CD4-positive, alpha-beta memory T cell (primary cell): ENCODE measurements around the gene RAD9A. TPM values are rescaled to one million over a fixed set of nuclear protein-coding genes. Genes with fewer than 3 reads are reported as not detected.
"Not testable (repeated sequence)": the region's sequence is repeated elsewhere in the genome, so short reads cannot be mapped to it uniquely, and the experiment has no call there.

Experiments
- CTCF ChIA-PET: fragments of 350-600 bp; sonication (Branson Sonifier 250); formaldehyde crosslinking; loops from one replicate; lab custom pipeline; 2021; ENCODE audit warnings: inconsistent platforms; ENCODE audit not compliant: partially characterized antibody; lab: Charles Lee
- POLR2A ChIA-PET: fragments of 350-600 bp; sonication (Branson Sonifier 250); formaldehyde crosslinking; loops from one replicate; lab custom pipeline; 2021; ENCODE audit not compliant: partially characterized antibody; lab: Charles Lee
- DNase-seq, 5 donors: peaks; one replicate each; pipeline versions ENCODE4 v3.0.0 to v3.0.0-alpha.2; 2020 to 2022; ENCODE audit warnings: mixed read lengths in 1 of 5
- H3K27ac ChIP-seq: one replicate; pipeline ENCODE4 v1.7.0; 2013; ENCODE audit warnings: low read depth, low read length
- H3K27me3 ChIP-seq: 2 replicates; pipeline ENCODE4 v1.7.0; 2013; ENCODE audit warnings: mild to moderate bottlenecking, low read length, moderate library complexity; ENCODE audit not compliant: insufficient read depth
- H3K36me3 ChIP-seq: 2 replicates; pipeline ENCODE4 v1.7.0; 2013; ENCODE audit warnings: mild to moderate bottlenecking, low read length, moderate library complexity; ENCODE audit not compliant: insufficient read depth
- H3K4me1 ChIP-seq: 2 replicates; pipeline ENCODE4 v1.7.0; 2013; ENCODE audit warnings: mild to moderate bottlenecking, low read length, moderate library complexity; ENCODE audit not compliant: insufficient read depth
- H3K4me3 ChIP-seq, 2 donors: one replicate each; pipeline ENCODE4 v1.7.0; 2013; ENCODE audit warnings: low read length in 2 of 2, mild to moderate bottlenecking in 1 of 2
- H3K9me3 ChIP-seq, 2 donors: one replicate each; pipeline ENCODE4 v1.7.0; 2013; ENCODE audit warnings: low read length in 2 of 2, control low read depth in 1 of 2; ENCODE audit not compliant: control insufficient read depth in 1 of 2
- H3K27ac Mint-ChIP-seq, 7 donors: one replicate each; pipeline ENCODE4 v1.8.0; 2020 to 2021; ENCODE audit warnings: mixed read lengths in 7 of 7, mild to moderate bottlenecking in 6 of 7, inconsistent platforms in 3 of 7, moderate library complexity in 3 of 7
- H3K27me3 Mint-ChIP-seq, 2 donors: one replicate each; pipeline ENCODE4 v1.8.0; 2020 to 2021; ENCODE audit warnings: mixed read lengths in 2 of 2
- H3K36me3 Mint-ChIP-seq, 2 donors: one replicate each; pipeline ENCODE4 v1.8.0; 2020 to 2021; ENCODE audit warnings: mixed read lengths in 2 of 2, inconsistent platforms in 1 of 2, mild to moderate bottlenecking in 1 of 2
- H3K4me1 Mint-ChIP-seq, 4 donors: one replicate each; pipeline ENCODE4 v1.8.0; 2020 to 2021; ENCODE audit warnings: mixed read lengths in 4 of 4, mild to moderate bottlenecking in 1 of 4
- H3K4me3 Mint-ChIP-seq, 8 donors: one replicate each; pipeline ENCODE4 v1.8.0; 2020 to 2021; ENCODE audit warnings: mixed read lengths in 8 of 8, mild to moderate bottlenecking in 7 of 8, moderate library complexity in 6 of 8, inconsistent platforms in 3 of 8
- H3K9me3 Mint-ChIP-seq, 8 donors: one replicate each; pipeline ENCODE4 v1.8.0; 2020 to 2021; ENCODE audit warnings: mixed read lengths in 8 of 8, mild to moderate bottlenecking in 5 of 8, inconsistent platforms in 3 of 8, moderate library complexity in 1 of 8
- intact Hi-C: fragments of 100-400 bp; cut with micrococcal nuclease; formaldehyde crosslinking; loops from one replicate; pipeline ENCODE4 v1.15.1; 2023
- polyA plus RNA-seq, 2 donors: library from polyadenylated mRNA; unstranded; fragments of 300-500 nt; fragmentation: Illumina TruSeq; gene quantifications; one replicate each; pipeline ENCODE4 v1.2.3, GENCODE V29; 2021
- total RNA-seq, 2 experiments: library from RNA; stranded (reverse); gene quantifications; one replicate each; pipeline ENCODE4 v1.2.3, GENCODE V29; 2021

The RAD9A gene
- total and polyA plus RNA-seq, 4 experiments from 2014 or later: 6.7 to 55.9 (median 30.0) TPM

DNA sequence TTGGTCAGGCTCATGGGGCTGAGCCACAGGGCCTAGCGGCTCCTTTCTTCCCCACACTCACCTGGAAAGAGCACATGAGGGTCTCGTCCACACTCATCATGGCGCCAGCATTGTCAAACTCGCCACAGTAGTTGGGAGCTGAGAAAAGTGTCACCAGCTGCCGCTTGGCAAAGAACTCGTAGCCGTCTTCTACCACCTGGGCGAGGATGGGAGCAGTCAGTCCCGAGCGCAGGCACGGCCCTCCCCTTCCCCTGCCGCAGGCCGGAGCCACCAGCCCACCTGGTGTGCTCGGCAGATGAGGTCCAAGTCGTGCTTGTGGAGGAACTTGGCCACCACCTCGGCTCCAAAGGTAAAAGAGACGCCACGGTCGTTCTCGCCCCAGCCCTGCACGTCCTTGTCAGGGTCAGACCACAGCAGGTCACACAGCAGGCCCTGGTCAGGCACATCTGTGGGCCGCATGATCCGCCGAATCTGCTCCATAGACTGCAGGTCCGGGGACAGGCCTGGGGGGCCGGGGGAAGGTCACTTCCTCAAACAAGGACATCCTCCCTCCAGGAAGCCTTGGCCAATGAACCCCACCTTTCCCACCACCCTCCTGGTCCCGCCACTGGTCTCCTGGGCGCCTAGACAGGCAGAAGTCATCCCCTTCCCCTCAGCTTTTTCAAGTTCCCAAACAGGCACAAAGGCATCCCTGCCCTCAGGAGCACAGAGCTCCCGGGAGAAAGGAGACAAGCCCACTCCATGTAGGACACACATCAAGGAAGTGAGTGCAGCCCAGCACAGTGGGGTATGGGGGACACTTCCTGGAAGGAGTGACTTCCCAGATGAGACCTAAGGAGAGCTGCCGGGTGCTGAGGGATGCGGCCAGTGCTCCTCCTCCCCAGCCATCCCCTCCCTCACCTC is 7.1 kb downstream of the RAD9A start:
- Mint-ChIP-seq H3K4me3 (peak overlapping the region; percentile 13 to 91 (median 46)), H3K4me1 (peaks cover 23 to 60% (median 41%) of the 10 kb centered on the region in 4 donors), H3K27ac (peak overlapping the region in 6 of 7 donors; percentile 50 to 90 (median 65)), H3K27me3 (no peaks in the 10 kb centered on the region), H3K36me3 (peaks cover 18 to 36% of the 10 kb centered on the region in 2 donors), H3K9me3 (no peaks in the 10 kb centered on the region)
- CTCF ChIA-PET: interaction anchor here (5.2 kb wide), 1 partner anchor 8 kb away, joined by 40 read pairs; the partner anchor contains the start of gene RAD9A
- intact Hi-C loops: no loop called here
- Histone ChIP-seq H3K27me3 (no peaks in the 10 kb centered on the region), H3K4me3 (no peak overlapping the region), H3K36me3 (peaks cover 28% of the 10 kb centered on the region), H3K4me1 (peaks cover 63% of the 10 kb centered on the region), H3K27ac (no peak overlapping the region), H3K9me3 (no peaks in the 10 kb centered on the region)
- POLR2A ChIA-PET: interaction anchor here (1.9 to 21.5 kb wide), 7 partner anchors 9 to 104 kb away, joined by 7 to 2262 read pairs (median 130); partner anchors contain the start of genes AIP, CARNS1, CORO1B and GPR152
- no peak for DNase-seq

DNA sequence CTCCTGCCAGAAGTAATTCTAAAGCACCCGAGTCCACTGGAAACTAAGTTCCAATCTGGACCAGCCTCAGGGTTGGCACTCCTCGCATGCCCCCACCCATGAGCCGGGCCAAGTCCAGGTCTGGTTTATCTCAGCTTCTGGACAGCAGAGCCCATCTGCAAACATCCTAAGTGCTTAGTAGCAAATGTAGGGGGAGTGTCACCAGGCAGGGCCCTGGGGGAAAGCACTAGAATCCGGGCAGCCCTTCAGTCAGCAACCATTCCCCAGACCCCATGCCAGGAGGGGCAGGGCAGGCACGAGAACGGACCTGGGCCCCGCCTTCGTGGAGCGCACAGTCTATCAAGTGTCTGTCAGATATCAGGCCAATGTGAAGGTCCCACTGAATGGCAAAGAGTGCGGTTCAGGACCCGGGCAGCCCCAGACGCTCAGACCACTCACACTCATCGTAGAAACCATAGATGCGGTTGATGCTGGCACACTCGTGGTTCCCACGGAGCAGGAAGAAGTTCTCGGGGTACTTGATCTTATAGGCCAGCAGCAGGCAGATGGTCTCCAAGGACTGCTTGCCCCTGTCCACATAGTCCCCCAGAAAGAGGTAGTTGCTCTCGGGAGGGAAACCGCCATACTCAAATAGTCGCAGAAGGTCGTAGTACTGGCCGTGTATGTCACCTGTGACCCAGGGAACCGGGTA is 8.6 kb downstream of the RAD9A start:
- DNase-seq: no peak
- Histone ChIP-seq H3K27ac (peak overlapping the region; percentile 78), H3K9me3 (no peaks in the 10 kb centered on the region), H3K27me3 (no peaks in the 10 kb centered on the region), H3K4me1 (peaks cover 69% of the 10 kb centered on the region), H3K4me3 (peak overlapping the region; percentile 44 to 78), H3K36me3 (peaks cover 27% of the 10 kb centered on the region)
- intact Hi-C loops: no loop called here
- POLR2A ChIA-PET: interaction anchor here (1.0 to 21.5 kb wide), 19 partner anchors 8 to 160 kb away, joined by 3 to 2262 read pairs (median 16); partner anchors contain the start of genes AIP, ANKRD13D, CARNS1 and CDK2AP2
- no peaks in the 10 kb centered on the region for H3K27me3 Mint-ChIP-seq
- H3K9me3 Mint-ChIP-seq: no peaks in the 10 kb centered on the region
- peak overlapping the region; percentile 89 to 94 (median 90) for H3K4me3 Mint-ChIP-seq
- CTCF ChIA-PET: interaction anchor here (1.2 to 5.7 kb wide), 20 partner anchors 9 to 230 kb away, joined by 3 to 65 read pairs (median 8); partner anchors contain the start of genes AIP, CARNS1, PITPNM1 and POLD4
- H3K27ac Mint-ChIP-seq: peak overlapping the region; percentile 70 to 90 (median 87)
- H3K36me3 Mint-ChIP-seq: peaks cover 21 to 46% of the 10 kb centered on the region in 2 donors
- peaks cover 24 to 73% (median 40%) of the 10 kb centered on the region in 4 donors for H3K4me1 Mint-ChIP-seq

DNA sequence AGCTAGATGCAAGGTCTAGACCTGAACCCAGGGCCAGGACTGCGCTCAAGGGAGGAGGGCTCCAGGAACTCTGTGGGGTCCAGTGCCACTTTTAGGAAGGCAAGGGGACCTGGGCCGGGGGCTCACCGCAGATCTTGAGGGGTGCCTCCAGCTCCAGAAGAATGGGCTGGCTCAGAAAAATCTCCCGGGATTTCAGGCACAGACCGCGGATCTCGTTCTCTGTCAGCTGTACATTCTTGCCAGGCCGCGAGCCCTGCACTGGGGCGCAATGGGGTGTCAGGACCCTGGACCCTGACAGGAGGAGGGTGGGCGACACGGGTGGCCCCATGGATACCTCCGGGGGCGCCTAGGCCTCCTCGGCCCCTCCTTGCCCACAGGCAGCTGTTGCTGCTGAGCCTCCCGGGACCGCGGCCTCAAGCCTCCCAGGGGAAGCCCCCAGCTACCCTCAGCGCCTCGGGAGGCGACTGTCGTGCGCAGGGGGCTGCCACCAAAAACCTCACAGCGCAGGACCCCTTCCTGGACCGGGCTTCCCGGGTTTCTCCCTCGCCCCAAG is 9.2 kb downstream of the RAD9A start:
- Histone ChIP-seq H3K27ac (peak overlapping the region; percentile 78), H3K27me3 (no peaks in the 10 kb centered on the region), H3K4me1 (peaks cover 75% of the 10 kb centered on the region), H3K4me3 (peak overlapping the region; percentile 44 to 78), H3K36me3 (peaks cover 32% of the 10 kb centered on the region), H3K9me3 (no peaks in the 10 kb centered on the region)
- H3K9me3 Mint-ChIP-seq: no peaks in the 10 kb centered on the region
- peaks cover 24 to 79% (median 42%) of the 10 kb centered on the region in 4 donors for H3K4me1 Mint-ChIP-seq
- ChIA-PET CTCF (interaction anchor here (0.9 to 5.7 kb wide), 29 partner anchors 10 to 229 kb away, joined by 3 to 65 read pairs (median 6); partner anchors contain the start of genes AIP, CARNS1, PITPNM1 and POLD4), POLR2A (interaction anchor here (0.6 to 21.5 kb wide), 30 partner anchors 8 to 1510 kb away, joined by 3 to 2262 read pairs (median 8); partner anchors contain the start of genes AIP, ANKRD13D, CABP4 and CARNS1)
- no peaks in the 10 kb centered on the region for H3K27me3 Mint-ChIP-seq
- peak in 1 of 5 donors; percentile 69 for DNase-seq
- H3K4me3 Mint-ChIP-seq: peak overlapping the region; percentile 89 to 94 (median 90)
- intact Hi-C loops: loop anchor here (1.0 kb wide), 4 partner anchors 9 to 107 kb away; partner anchors contain the start of genes CDK2AP2 and TMEM134
- peak overlapping the region; percentile 70 to 90 (median 87) for H3K27ac Mint-ChIP-seq
- H3K36me3 Mint-ChIP-seq: peaks cover 21 to 50% of the 10 kb centered on the region in 2 donors

DNA sequence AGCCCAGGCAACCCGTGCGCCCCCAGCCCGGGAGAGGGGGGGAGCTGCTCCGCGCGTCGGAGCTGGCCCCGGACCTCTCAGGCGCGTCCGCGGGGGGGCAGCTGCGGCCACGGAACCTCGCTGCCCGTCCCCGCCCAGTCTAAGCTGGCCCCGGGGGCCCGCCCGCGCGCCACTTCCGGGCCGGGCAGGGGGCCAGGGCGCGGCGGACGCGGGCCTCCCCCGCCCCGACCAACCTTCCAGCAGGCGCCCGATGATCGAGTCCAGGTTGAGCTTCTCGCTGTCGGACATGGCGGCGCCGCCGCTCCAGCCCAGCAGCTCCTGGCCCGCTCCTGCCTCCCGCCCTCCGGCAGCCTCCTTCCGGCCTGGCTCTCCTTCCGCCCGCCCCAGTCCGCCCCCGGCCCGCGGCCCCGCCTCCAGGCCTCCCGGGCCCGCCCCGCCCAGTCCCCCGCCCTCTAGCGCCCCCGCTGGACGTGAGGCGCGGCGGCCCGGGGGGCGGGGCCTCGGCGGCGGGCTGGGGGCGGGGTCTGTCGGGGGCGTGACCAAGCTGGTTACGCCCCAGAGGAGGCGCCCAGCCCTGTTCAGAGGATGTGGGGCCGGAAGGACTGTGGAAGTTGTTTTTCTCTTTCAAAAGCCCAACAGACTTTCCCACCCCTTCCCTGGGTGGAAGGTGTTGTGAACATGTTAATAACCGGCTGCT is 9.9 kb downstream of the RAD9A start, which contains the start of gene PPP1CA:
TSS of gene PPP1CA (minus strand) at position 364 of the 697 bp plus-strand sequence. CDS start at position 288, 76 bp downstream.
- peaks cover 22 to 54% of the 10 kb centered on the region in 2 donors for H3K36me3 Mint-ChIP-seq
- H3K4me1 Mint-ChIP-seq: peaks cover 27 to 80% (median 45%) of the 10 kb centered on the region in 4 donors
- no peaks in the 10 kb centered on the region for H3K27me3 Mint-ChIP-seq
- Histone ChIP-seq H3K9me3 (no peaks in the 10 kb centered on the region), H3K27ac (peak within 1 kb of the TSS; percentile 81), H3K27me3 (no peaks in the 10 kb centered on the region), H3K4me3 (peak within 1 kb of the TSS; percentile 78 to 88), H3K4me1 (peaks cover 78% of the 10 kb centered on the region), H3K36me3 (peaks cover 37% of the 10 kb centered on the region)
- H3K4me3 Mint-ChIP-seq: peak within 1 kb of the TSS; percentile 89 to 97 (median 92)
- intact Hi-C loops: loop anchor here (1.0 to 2.0 kb wide), 5 partner anchors 9 to 107 kb away; partner anchors contain the start of genes CDK2AP2, PTPRCAP and TMEM134
- CTCF ChIA-PET: interaction anchor here (0.9 to 5.7 kb wide), 28 partner anchors 11 to 229 kb away, joined by 3 to 65 read pairs (median 6); partner anchors contain the start of genes AIP, CARNS1, PITPNM1 and POLD4
- peak; percentile 87 to 97 (median 92) for DNase-seq
- no peaks in the 10 kb centered on the region for H3K9me3 Mint-ChIP-seq
- peak within 1 kb of the TSS; percentile 83 to 98 (median 89) for H3K27ac Mint-ChIP-seq
- POLR2A ChIA-PET: interaction anchor here (0.6 to 21.5 kb wide), 32 partner anchors 7 to 1511 kb away, joined by 3 to 2262 read pairs (median 7); partner anchors contain the start of genes AIP, ANKRD13D, CABP4 and CARNS1

- Mint-ChIP-seq H3K27ac (peak overlapping the region; percentile 81 to 98 (median 89)), H3K4me3 (peak overlapping the region; percentile 76 to 97 (median 85)), H3K4me1 (peaks cover 29 to 80% (median 45%) of the 10 kb centered on the region in 4 donors), H3K36me3 (peaks cover 23 to 56% of the 10 kb centered on the region in 2 donors)
- not testable (repeated sequence) for DNase-seq, H3K27me3 ChIP-seq, H3K9me3 ChIP-seq, H3K27me3 Mint-ChIP-seq, H3K9me3 Mint-ChIP-seq
- Histone ChIP-seq H3K4me1 (peaks cover 78% of the 10 kb centered on the region), H3K27ac (peak overlapping the region; percentile 81), H3K36me3 (peaks cover 41% of the 10 kb centered on the region), H3K4me3 (peak overlapping the region; percentile 43 to 88)
- intact Hi-C loops: loop anchor here (2.0 kb wide), 1 partner anchor 34 kb away; the partner anchor contains the start of gene PTPRCAP
- CTCF ChIA-PET: interaction anchor here (0.9 to 5.7 kb wide), 28 partner anchors 11 to 227 kb away, joined by 3 to 65 read pairs (median 6); partner anchors contain the start of genes CARNS1, NUDT8, PITPNM1 and POLD4
- POLR2A ChIA-PET: interaction anchor here (0.6 to 21.5 kb wide), 23 partner anchors 10 to 1512 kb away, joined by 3 to 2262 read pairs (median 9); partner anchors contain the start of genes AIP, ANKRD13D, CABP4 and CARNS1
Measured at GRCh38 chr11:67402192-67402839, 10.5 kb downstream of the RAD9A start.
